C4-2B (cell line): ENCODE measurements around the gene NTRK1.

ENCODE experiments used
- ZFX ChIP-seq: fragments of 450-650 bp; IDR thresholded peaks from 2 replicates; pipeline ENCODE4 v1.6.1; 2017
- TF ChIP-seq, protein P1 (sequence below): fragments of 450-650 bp; conservative IDR thresholded peaks from 2 replicates; pipeline ENCODE4 v1.5.1; 2017; ENCODE audit warnings: mild to moderate bottlenecking

- TF ChIP-seq, protein P1, sequence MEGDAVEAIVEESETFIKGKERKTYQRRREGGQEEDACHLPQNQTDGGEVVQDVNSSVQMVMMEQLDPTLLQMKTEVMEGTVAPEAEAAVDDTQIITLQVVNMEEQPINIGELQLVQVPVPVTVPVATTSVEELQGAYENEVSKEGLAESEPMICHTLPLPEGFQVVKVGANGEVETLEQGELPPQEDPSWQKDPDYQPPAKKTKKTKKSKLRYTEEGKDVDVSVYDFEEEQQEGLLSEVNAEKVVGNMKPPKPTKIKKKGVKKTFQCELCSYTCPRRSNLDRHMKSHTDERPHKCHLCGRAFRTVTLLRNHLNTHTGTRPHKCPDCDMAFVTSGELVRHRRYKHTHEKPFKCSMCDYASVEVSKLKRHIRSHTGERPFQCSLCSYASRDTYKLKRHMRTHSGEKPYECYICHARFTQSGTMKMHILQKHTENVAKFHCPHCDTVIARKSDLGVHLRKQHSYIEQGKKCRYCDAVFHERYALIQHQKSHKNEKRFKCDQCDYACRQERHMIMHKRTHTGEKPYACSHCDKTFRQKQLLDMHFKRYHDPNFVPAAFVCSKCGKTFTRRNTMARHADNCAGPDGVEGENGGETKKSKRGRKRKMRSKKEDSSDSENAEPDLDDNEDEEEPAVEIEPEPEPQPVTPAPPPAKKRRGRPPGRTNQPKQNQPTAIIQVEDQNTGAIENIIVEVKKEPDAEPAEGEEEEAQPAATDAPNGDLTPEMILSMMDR: no peak
- TF ChIP-seq ZFX: no peak
Measured at GRCh38 chr1:156859523-156860112, 1.0 kb upstream of the NTRK1 start.
